Measurements from ENCODE around the gene KANK4.

KANK4 gene

GRCh38 chr1:62285984-62286785 is 33.0 kb downstream of the KANK4 start:
- POLR2A ChIA-PET, result no interaction called here
- CTCF ChIA-PET, result interaction anchor here (1.3 kb wide), 1 partner anchor 8 kb away, joined by 5 read pairs; no protein-coding TSS in a partner anchor
- TF ChIP-seq SUZ12 (IDR thresholded peaks at IDR 0.05), result no peak
- no peak for TF ChIP-seq FOXA1 (IDR thresholded peaks at IDR 0.05)
- TF ChIP-seq ELF4 (IDR thresholded peaks at IDR 0.05), result no peak
- TF ChIP-seq SP1 (IDR thresholded peaks at IDR 0.05), result no peak
- TF ChIP-seq PKNOX1 (IDR thresholded peaks at IDR 0.05), result no peak
- TF ChIP-seq ARNT (IDR thresholded peaks at IDR 0.05), result no peak
- TF ChIP-seq ZNF384 (IDR thresholded peaks at IDR 0.05), result no peak
- TF ChIP-seq NFRKB (IDR thresholded peaks at IDR 0.05), result no peak
- no peak for TF ChIP-seq CTBP1 (IDR thresholded peaks at IDR 0.05; ENCODE audit: borderline replicate concordance)
- TF ChIP-seq TARDBP (IDR thresholded peaks at IDR 0.05), result no peak
- no peak for TF ChIP-seq BHLHE40 (IDR thresholded peaks at IDR 0.05; ENCODE audit: borderline replicate concordance)
- TF ChIP-seq HDGF (IDR thresholded peaks at IDR 0.05; ENCODE audit: borderline replicate concordance), result no peak
- no peak for TF ChIP-seq FOXM1 (IDR thresholded peaks at IDR 0.05; ENCODE audit: borderline replicate concordance)
- TF ChIP-seq FOXK2 (IDR thresholded peaks at IDR 0.05), result no peak
- DNase-seq (ENCODE audit: extremely low spot score), result no peak

GRCh38 chr1:62285440-62285839 is 33.8 kb downstream of the KANK4 start:
- CTCF ChIA-PET, result interaction anchor here (0.6 to 1.3 kb wide), 2 partner anchors 9 to 38 kb away, joined by 3 to 5 read pairs; no protein-coding TSS in a partner anchor

GRCh38 chr1:62283986-62284385 is 35.2 kb downstream of the KANK4 start:
- TF ChIP-seq HDGF (IDR thresholded peaks at IDR 0.05; ENCODE audit: borderline replicate concordance) (no peak), L3MBTL2 (conservative IDR thresholded peaks at IDR 0.05) (no peak), SP1 (IDR thresholded peaks at IDR 0.05) (no peak), NFRKB (IDR thresholded peaks at IDR 0.05) (no peak), FOXA1 (IDR thresholded peaks at IDR 0.05) (no peak), FOXK2 (IDR thresholded peaks at IDR 0.05) (no peak), LEF1 (IDR thresholded peaks at IDR 0.05; ENCODE audit: borderline replicate concordance) (no peak), ELF4 (IDR thresholded peaks at IDR 0.05) (no peak)
- ChIA-PET CTCF (interaction anchor here (0.9 kb wide), 1 partner anchor 10 kb away, joined by 5 read pairs; no protein-coding TSS in a partner anchor), POLR2A (no interaction called here)
- no peak for DNase-seq (ENCODE audit: extremely low spot score)

More at GRCh38 chr1:62285440-62285839, 33.8 kb downstream of the KANK4 start:
- no peak for DNase-seq (ENCODE audit: extremely low spot score)
- POLR2A ChIA-PET, result no interaction called here
- no peak for TF ChIP-seq LEF1 (IDR thresholded peaks at IDR 0.05; ENCODE audit: borderline replicate concordance)
- TF ChIP-seq SP1 (IDR thresholded peaks at IDR 0.05), result no peak
- no peak for TF ChIP-seq PKNOX1 (IDR thresholded peaks at IDR 0.05)
- no peak for TF ChIP-seq FOXK2 (IDR thresholded peaks at IDR 0.05)
- TF ChIP-seq SUZ12 (IDR thresholded peaks at IDR 0.05), result no peak
- no peak for TF ChIP-seq ARNT (IDR thresholded peaks at IDR 0.05)
- TF ChIP-seq FOXA1 (IDR thresholded peaks at IDR 0.05), result no peak
- TF ChIP-seq TARDBP (IDR thresholded peaks at IDR 0.05), result no peak
- TF ChIP-seq ELF4 (IDR thresholded peaks at IDR 0.05), result no peak

GRCh38 chr1:62282909-62283755 is 36.1 kb downstream of the KANK4 start:
- CTCF ChIA-PET, result no interaction called here
- no peak for TF ChIP-seq BHLHE40 (IDR thresholded peaks at IDR 0.05; ENCODE audit: borderline replicate concordance)
- TF ChIP-seq ARNT (IDR thresholded peaks at IDR 0.05), result no peak
- no peak for TF ChIP-seq NFRKB (IDR thresholded peaks at IDR 0.05)
- TF ChIP-seq FOXM1 (IDR thresholded peaks at IDR 0.05; ENCODE audit: borderline replicate concordance), result no peak
- TF ChIP-seq HDGF (IDR thresholded peaks at IDR 0.05; ENCODE audit: borderline replicate concordance), result no peak
- no peak for TF ChIP-seq ELF4 (IDR thresholded peaks at IDR 0.05)
- POLR2A ChIA-PET, result no interaction called here
- no peak for DNase-seq (ENCODE audit: extremely low spot score)

- CTCF ChIA-PET, result no interaction called here
- no peak for DNase-seq (ENCODE audit: extremely low spot score)
- TF ChIP-seq FOXK2 (IDR thresholded peaks at IDR 0.05) (no peak), L3MBTL2 (conservative IDR thresholded peaks at IDR 0.05) (no peak), SP1 (IDR thresholded peaks at IDR 0.05) (no peak), BHLHE40 (IDR thresholded peaks at IDR 0.05; ENCODE audit: borderline replicate concordance) (no peak), NFRKB (IDR thresholded peaks at IDR 0.05) (no peak), PKNOX1 (IDR thresholded peaks at IDR 0.05) (peak; percentile 76), LEF1 (IDR thresholded peaks at IDR 0.05; ENCODE audit: borderline replicate concordance) (no peak), FOXM1 (IDR thresholded peaks at IDR 0.05; ENCODE audit: borderline replicate concordance) (no peak), ELF4 (IDR thresholded peaks at IDR 0.05) (no peak)
- POLR2A ChIA-PET, result no interaction called here
These were observed 37.2 kb downstream of the KANK4 start for GRCh38 chr1:62281922-62282555.

Measured in HEK293T (cell line).